GM18505 (cell line): ENCODE measurements around the gene M6PR.
"Not testable (repeated sequence)": the region's sequence is repeated elsewhere in the genome, so short reads cannot be mapped to it uniquely, and the experiment has no call there.

Experiments used
- ATAC-seq: cut with Tn5 transposase; IDR thresholded peaks from one replicate; pipeline ENCODE4 v1.9.1; 2021; ENCODE audit not compliant: unreplicated experiment
- POLR2A ChIP-seq: IDR thresholded peaks from 4 replicates; pipeline ENCODE4 v1.6.1; 2011; ENCODE audit warnings: borderline replicate concordance; ENCODE audit not compliant: insufficient read depth, insufficient read length; ENCODE audit errors: extremely low read depth

Gene M6PR

DNA sequence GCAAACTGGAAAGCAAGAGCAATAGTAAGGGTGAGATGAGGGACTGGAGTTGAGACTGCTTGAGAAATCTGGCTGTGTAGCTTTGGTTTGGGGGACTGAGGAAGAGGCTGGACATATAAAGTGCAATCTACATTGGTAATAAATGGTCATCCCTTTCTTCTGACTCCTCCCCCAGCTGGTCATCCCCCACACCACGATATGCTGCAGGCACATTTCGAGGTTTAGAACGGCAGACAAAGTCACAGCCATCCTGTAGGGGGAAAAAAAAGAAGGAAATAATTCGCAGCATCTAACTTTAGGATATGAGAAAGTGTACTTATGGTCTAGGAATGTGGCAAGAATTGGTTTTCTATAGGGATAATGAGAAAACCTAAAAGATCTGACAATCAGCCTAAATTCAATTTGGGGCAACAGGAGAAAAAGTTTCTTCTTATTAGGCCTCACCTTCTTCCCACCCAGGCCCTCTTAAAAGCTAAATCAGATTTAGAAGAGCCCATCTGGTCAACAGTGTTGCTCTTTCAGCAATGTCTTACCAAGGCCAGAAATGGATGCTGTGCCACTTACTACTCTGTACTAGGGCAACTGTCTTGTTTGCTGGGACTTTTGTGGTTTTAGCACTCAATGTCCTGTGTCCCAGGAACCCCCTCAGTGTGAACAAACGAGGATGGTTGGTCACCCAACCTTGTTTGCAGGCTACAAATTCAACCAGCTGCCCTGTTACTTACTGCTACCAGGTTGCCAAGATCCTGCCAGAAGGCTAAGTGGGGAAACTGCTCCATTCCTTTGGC, 7.6 kb downstream of the M6PR start:
- no peak for TF ChIP-seq POLR2A
- no peak for ATAC-seq

DNA sequence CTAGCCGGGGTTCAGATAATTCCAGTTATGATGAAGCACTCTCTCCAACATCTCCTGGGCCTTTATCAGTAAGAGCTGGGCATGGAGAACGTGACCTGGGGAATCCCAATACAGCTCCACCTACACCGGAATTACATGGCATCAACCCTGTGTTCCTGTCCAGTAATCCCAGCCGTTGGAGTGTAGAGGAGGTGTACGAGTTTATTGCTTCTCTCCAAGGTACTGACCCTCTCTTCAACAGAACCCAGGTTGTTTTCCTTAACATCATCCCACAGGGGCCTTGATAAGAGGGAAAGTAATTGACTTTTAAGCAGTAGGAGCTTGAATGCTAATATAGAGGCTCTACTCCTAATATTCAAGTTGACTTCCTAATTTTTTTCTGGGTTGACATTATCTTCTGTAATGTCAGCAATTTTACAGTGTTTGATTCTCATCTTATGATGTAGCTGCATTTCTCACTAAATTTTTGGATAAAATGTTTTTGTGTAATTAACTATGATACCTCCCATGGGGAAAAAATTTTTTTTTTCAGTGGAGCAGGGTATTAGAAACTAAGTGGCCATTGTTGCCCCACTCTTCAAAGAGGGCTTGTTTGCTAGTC, 11.5 kb downstream of the M6PR start:
- not testable (repeated sequence) for ATAC-seq

- no peak for TF ChIP-seq POLR2A
- no peak for ATAC-seq
Observed at GRCh38 chr12:8936735-8937134, 12.7 kb downstream of the M6PR start.

GRCh38 chr12:8934080-8934479, 15.4 kb downstream of the M6PR start:
- not testable (repeated sequence) for ATAC-seq

- not testable (repeated sequence) for ATAC-seq
Observed at GRCh38 chr12:8932464-8932863, 17.0 kb downstream of the M6PR start.

DNA sequence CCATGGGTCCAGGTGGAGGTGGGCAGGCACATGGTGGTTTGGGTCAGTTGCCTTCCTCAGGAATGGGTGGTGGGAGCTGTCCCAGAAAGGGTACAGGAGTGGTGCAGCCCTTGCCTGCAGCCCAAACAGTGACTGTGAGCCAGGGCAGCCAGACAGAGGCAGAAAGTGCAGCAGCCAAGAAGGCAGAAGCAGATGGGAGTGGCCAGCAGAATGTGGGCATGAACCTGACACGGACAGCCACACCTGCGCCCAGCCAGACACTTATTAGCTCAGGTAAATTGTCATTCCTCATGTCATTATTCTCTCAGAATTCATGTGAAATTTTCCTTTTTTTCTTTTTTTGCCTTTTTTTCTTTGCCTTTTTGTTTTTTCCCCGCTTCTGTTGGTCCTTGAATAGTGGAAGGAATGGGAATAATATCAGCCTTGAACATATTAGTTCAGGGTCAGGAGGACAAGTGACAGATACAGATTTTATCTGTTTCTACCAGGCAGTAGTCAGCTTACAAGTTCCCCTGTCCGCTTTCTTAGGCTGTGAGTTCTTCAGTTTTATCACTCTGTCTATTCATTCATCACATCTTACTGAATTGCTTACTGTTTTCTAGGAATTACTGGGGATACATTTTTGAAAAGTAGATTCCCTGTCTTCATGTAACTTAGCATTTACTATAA, 18.7 kb downstream of the M6PR start:
- not testable (repeated sequence) for ATAC-seq

DNA sequence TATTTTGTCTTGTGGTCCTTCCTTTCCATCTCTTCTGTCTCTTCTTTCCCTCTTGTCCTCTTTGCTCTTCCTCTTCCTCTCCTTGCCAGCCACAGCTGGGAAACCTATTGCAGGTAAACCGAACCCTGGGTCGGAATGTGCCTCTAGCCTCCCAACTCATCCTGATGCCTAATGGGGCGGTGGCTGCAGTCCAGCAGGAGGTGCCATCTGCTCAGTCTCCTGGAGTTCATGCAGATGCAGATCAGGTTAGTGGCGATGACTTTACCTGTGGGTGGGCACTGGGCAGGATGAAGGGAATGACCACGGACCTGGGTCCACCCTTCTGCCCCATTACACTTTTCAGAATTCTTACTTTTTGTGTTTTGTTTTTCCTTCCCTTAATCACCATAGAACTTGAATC, 26.9 kb downstream of the M6PR start:
- TF ChIP-seq POLR2A = no peak
- no peak for ATAC-seq

GRCh38 chr12:8919643-8920042, 29.8 kb downstream of the M6PR start:
- ATAC-seq = not testable (repeated sequence)

DNA sequence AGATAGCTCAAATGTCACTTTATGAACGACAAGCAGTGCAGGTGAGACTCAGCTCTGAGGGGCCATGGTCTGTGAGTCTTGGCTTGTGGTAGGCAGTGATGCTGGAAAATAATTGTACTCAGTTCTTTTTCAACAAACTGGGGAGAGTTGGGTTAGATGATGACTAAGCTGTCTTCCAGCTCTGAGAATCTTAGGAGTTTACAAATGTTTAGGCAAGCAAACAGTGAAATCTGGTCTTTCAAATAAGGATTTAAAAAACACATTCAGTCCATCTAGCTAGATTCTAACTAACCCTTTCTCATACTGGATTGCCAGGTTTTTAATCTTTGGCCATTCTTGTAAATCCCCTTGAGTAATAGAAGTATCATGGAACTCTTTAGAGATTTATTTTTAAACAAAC, 31.7 kb downstream of the M6PR start:
- no peak for TF ChIP-seq POLR2A
- no peak for ATAC-seq

DNA sequence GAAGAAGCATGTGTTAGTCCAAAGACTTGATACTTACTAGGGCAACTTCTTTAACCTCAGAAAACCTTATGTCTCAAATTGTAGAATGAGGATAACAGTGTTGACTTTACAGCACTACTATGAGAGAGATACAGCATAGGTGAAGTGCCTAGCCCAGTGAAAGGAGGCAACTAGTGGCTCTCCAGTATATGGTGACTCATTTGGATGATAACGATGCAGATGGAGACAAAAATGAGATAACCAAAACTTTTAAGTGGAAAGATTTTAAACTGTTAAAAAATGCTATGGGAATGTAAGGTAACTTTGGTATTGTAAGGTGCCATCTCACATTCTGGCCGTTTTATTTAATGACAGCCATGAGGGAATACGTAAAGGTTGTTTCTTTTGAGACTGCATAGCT, 32.4 kb downstream of the M6PR start:
- no peak for TF ChIP-seq POLR2A
- ATAC-seq = no peak

GRCh38 chr12:8916154-8916553, 33.3 kb downstream of the M6PR start:
- ATAC-seq = no peak
- no peak for TF ChIP-seq POLR2A

DNA sequence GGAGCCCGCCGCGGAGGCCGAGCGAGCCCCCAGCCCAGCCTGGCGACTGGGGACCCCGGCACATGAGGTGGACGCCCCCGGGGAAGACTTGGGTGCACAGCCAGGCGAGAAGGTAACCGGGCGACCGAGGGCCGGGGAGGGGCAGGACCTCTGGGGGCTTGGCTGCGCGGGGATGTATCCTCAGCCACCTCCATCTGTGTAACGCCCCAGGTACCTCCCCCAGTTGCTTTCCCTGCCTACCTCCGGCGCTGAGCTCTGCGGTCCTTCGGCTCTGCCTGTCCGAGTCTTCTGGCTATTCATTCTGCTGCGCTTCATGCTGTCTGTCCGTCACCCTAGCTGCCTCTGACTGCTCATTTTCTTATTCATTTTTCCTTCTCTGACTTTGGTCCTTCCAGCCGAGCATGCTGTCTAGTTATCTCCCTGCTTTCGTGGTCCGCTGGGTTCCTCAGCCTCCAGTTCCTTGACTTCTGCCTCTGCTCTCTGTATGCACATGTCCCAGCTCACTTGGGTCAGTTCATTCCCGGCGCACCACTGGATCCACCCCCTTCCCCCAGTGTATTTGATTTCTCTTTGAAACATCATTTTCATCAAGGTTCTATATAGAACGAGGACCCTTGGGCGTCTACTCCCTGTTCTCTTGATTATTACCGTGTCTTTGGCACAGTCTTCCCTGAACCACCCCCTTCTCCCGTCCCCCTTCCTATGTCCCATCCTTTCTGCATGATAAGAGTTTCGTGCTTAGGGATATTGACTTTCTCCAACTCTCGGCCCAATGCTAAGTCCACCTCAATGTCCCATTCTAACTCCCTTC, 34.5 kb downstream of the M6PR start:
- ATAC-seq = peak; percentile 66
- no peak for TF ChIP-seq POLR2A

- peak; percentile 57 for ATAC-seq
Observed at GRCh38 chr12:8914033-8914715, 35.3 kb downstream of the M6PR start, which contains the start of gene PHC1. TSS of gene PHC1 (plus strand) at chr12:8914509. CDS start at chr12:8917678, 3,169 bp downstream.

GRCh38 chr12:8913702-8914032, 35.8 kb downstream of the M6PR start:
- no peak for ATAC-seq
- no peak for TF ChIP-seq POLR2A
